Vagina (tissue), 2 donors: Measurements from ENCODE around the gene MRPS27.

ENCODE experiments used
- CTCF ChIP-seq, 3 experiments: fragments of 450-650 bp in 2 of 3; fragments of 200-600 bp in 1 of 3; sonication (generic) in 1 of 3; IDR thresholded peaks; one replicate each; pipeline ENCODE4 v1.5.1; 2017 to 2019; ENCODE audit warnings: antibody characterized with exemption in 3 of 3, mild to moderate bottlenecking in 2 of 3, moderate library complexity in 2 of 3
- POLR2A ChIP-seq, 2 donors: fragments of 450-650 bp; IDR thresholded peaks; one replicate each; pipeline ENCODE4 v1.6.1; 2017; ENCODE audit warnings: antibody characterized with exemption in 2 of 2, mild to moderate bottlenecking in 2 of 2, moderate library complexity in 2 of 2
- POLR2AphosphoS5 ChIP-seq, 2 donors: sonication (generic); formaldehyde crosslinking; IDR thresholded peaks; one replicate each; pipeline ENCODE4 v1.9.0; 2017; ENCODE audit warnings: antibody characterized with exemption in 2 of 2, mild to moderate bottlenecking in 2 of 2, low read depth in 1 of 2; ENCODE audit not compliant: insufficient read depth in 1 of 2

GRCh38 chr5:72222521-72222920 lies 97.5 kb downstream of the MRPS27 start:
- no peak for TF ChIP-seq CTCF (IDR thresholded peaks at IDR 0.05)
- no peak for TF ChIP-seq POLR2A (IDR thresholded peaks at IDR 0.05)
- TF ChIP-seq POLR2AphosphoS5 (IDR thresholded peaks at IDR 0.05; ENCODE audit: insufficient read depth in 1 of 2, low read depth in 1 of 2) = no peak
